Cardiac muscle cell (in vitro differentiated cells and primary cell): ENCODE results near the gene SLC39A7. TPM values are rescaled to one million over a fixed set of nuclear protein-coding genes. Genes with fewer than 3 reads are reported as not detected.

ENCODE experiments used
- DNase-seq, 2 donors: peaks; one replicate each; pipeline versions ENCODE4 v3.0.0 to v3.0.0-alpha.2; 2010 to 2017; ENCODE audit warnings: low read depth in 1 of 2, low spot score in 1 of 2
- H3K27ac ChIP-seq: fragments of 200-600 bp; sonication (generic); 2 replicates; pipeline ENCODE4 v1.5.1; 2016
- H3K27me3 ChIP-seq: fragments of 200-600 bp; sonication (generic); 2 replicates; pipeline ENCODE4 v1.6.0; 2016; ENCODE audit warnings: control low read depth
- H3K36me3 ChIP-seq: fragments of 200-600 bp; sonication (generic); 2 replicates; pipeline ENCODE4 v1.5.1; 2016; ENCODE audit warnings: control low read depth
- H3K4me1 ChIP-seq: fragments of 200-600 bp; sonication (generic); 2 replicates; pipeline ENCODE4 v1.8.1; 2017; ENCODE audit warnings: low read depth, mild to moderate bottlenecking, mixed run types
- H3K4me3 ChIP-seq: fragments of 200-600 bp; sonication (generic); 2 replicates; pipeline ENCODE4 v1.5.1; 2016; ENCODE audit warnings: mild to moderate bottlenecking
- H3K9me3 ChIP-seq: fragments of 200-600 bp; sonication (generic); 2 replicates; pipeline ENCODE4 v1.5.1; 2017; ENCODE audit warnings: low read depth, mild to moderate bottlenecking, control low read depth
- polyA plus RNA-seq: library from polyadenylated mRNA; unstranded; fragments of >200 nt; fragmentation: Nextera tagmentation; extraction: Ambion mirVana; gene quantifications from 2 replicates; pipeline ENCODE4 v1.2.1, GENCODE V29; 2016
- total RNA-seq: library from RNA; depleted of rRNA; stranded (reverse); fragments of >200 nt; gene quantifications from 2 replicates; pipeline ENCODE4 v1.2.3, GENCODE V29; 2016
- TF ChIP-seq, protein P1 (sequence below): IDR thresholded peaks from 2 replicates; pipeline ENCODE4 v1.5.1; 2012; ENCODE audit warnings: low read depth, mild to moderate bottlenecking, low read length

The SLC39A7 gene
- total and polyA plus RNA-seq, 2 experiments from 2014 or later = 51.3 to 147 TPM

DNA sequence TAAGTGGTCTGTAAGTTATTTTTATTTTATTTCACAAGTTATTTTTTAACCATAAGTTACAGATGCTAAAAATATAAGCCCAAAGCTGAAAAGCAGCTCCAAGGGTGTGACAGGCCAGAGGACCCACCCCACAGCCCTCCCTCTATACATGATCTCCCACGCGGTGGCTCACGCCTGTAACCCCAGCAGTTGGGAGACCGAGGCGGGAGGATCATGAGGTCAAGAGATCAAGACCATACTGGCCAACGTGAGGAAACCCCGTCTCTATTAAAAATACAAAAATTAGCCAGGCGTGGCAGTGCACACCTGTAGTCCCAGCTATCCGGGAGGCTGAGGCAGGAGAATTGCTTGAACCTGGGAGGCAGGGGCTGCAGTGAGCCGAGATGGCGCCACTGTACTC lies 40.6 kb upstream of the SLC39A7 start:
- DNase-seq = no peak
- H3K27me3 ChIP-seq = no peaks in the 10 kb centered on the region
- TF ChIP-seq, protein P1, sequence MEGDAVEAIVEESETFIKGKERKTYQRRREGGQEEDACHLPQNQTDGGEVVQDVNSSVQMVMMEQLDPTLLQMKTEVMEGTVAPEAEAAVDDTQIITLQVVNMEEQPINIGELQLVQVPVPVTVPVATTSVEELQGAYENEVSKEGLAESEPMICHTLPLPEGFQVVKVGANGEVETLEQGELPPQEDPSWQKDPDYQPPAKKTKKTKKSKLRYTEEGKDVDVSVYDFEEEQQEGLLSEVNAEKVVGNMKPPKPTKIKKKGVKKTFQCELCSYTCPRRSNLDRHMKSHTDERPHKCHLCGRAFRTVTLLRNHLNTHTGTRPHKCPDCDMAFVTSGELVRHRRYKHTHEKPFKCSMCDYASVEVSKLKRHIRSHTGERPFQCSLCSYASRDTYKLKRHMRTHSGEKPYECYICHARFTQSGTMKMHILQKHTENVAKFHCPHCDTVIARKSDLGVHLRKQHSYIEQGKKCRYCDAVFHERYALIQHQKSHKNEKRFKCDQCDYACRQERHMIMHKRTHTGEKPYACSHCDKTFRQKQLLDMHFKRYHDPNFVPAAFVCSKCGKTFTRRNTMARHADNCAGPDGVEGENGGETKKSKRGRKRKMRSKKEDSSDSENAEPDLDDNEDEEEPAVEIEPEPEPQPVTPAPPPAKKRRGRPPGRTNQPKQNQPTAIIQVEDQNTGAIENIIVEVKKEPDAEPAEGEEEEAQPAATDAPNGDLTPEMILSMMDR = no peak

DNA sequence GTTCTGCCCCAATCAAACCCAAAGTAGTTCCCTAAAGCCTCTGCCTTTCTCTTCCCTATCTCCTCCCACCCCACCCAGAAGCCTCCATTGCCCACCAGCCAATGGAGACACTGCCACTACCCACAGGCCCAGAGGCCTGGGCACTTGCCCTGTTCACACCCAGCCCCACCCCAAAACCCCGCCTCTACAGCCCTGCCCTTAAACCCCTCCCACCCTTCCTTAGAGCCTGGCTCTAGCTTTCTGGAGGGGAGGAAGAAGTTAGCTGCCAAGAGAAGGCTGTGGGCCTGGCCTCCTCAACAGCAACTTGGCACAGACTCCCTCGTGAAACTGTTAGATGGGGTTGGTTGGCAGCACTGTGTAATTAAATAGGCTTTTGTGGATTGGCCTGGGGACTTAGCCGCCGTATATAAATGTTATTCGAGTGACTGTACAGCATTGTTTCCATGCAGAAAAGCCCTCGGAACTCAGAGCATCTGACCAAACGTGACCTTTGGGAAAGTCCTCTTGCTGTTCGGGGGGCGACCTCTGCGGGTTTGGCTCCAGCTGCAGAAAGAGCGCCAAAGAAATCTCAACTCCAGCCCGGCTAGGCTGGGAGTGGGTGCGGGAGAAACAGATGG lies 39.8 kb upstream of the SLC39A7 start:
- Histone ChIP-seq H3K4me3 (no peak overlapping the region), H3K27me3 (no peaks in the 10 kb centered on the region), H3K9me3 (no peaks in the 10 kb centered on the region), H3K27ac (no peak overlapping the region), H3K4me1 (no peaks in the 10 kb centered on the region), H3K36me3 (no peaks in the 10 kb centered on the region)
- peak in 1 of 2 donors; percentile 91 for DNase-seq
- TF ChIP-seq, protein P1 = no peak

More for the DNA sequence above, 40.6 kb upstream of the SLC39A7 start:
- H3K9me3 ChIP-seq = no peaks in the 10 kb centered on the region
- H3K4me3 ChIP-seq = no peak overlapping the region
- no peak overlapping the region for H3K27ac ChIP-seq
- H3K36me3 ChIP-seq = no peaks in the 10 kb centered on the region
- H3K4me1 ChIP-seq = no peaks in the 10 kb centered on the region

DNA sequence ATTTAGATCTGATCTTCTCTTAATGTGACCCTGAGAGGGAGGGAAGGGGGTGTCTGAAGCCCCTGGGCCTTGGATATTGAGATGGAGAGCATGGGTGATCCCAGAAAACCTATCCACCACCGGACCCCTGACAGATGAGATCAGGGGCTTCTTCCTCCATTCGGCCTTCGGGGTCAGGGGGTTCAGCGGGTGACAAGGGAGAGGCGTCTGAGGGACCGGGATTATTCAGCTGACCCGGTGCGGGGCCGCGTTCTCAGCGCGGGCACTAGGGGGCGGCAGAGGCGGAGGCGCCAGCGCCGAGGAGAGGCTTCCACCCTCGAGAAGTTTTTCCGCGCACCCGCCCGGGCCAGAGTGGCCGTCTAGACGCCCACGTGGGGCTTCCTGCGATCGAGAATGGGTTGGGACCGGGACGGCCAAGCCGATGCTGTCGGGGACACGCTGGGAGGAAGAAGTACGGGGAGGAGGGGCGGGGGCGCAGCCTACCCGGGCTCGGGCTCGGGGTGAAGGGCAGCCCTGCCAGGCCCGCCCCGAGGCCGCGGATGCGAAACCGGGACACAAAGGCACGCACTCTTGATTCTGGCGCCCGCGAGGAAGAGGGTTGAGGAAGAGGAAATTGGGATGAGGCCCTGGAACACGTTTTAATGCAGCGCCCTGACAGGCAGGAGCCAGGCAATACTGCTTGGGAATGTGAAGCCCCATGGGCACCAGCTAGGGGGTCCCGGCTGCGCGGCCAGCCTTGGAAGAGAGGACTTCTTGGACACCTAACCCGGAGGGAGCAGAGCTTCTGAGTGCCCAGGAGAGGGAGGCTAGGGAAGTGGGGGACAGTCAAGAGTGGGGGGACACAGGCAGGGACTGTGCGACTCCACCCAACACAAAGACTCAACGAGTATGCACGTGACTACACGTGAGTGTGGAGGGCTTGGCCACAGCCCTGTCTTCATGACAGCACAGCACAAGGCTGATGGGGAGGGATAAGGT lies 39.0 kb upstream of the SLC39A7 start:
- Histone ChIP-seq H3K36me3 (no peaks in the 10 kb centered on the region), H3K4me1 (no peaks in the 10 kb centered on the region), H3K27ac (no peak overlapping the region), H3K27me3 (no peaks in the 10 kb centered on the region), H3K4me3 (peak overlapping the region; percentile 23), H3K9me3 (no peaks in the 10 kb centered on the region)
- TF ChIP-seq, protein P1 = peak; percentile 95
- DNase-seq = peak; percentile 73 to 78

DNA sequence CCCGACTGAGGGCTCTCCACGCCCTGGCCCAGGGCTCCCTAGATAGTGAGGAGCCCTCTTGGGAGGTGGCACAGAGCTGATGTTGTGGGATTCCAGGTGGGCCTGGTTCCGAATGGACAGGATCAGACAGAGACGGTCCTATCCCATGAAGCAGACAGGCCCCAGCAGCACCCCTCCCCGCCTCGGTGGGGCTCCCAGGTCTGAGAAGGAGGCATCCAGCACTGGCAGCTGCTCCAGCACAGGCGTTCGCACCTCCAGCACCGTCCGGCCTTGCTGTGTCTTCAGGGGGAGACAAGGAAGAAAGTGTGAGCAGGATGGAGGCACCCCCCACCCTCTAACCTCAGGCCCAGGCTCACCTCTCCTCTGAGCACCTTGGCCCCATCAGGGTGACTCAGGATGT lies 37.1 kb upstream of the SLC39A7 start:
- no peak for DNase-seq
- H3K27ac ChIP-seq = no peak overlapping the region
- no peaks in the 10 kb centered on the region for H3K27me3 ChIP-seq
- H3K36me3 ChIP-seq = no peaks in the 10 kb centered on the region
- no peak overlapping the region for H3K4me3 ChIP-seq
- no peaks in the 10 kb centered on the region for H3K4me1 ChIP-seq
- H3K9me3 ChIP-seq = no peaks in the 10 kb centered on the region
- TF ChIP-seq, protein P1 = no peak

DNA sequence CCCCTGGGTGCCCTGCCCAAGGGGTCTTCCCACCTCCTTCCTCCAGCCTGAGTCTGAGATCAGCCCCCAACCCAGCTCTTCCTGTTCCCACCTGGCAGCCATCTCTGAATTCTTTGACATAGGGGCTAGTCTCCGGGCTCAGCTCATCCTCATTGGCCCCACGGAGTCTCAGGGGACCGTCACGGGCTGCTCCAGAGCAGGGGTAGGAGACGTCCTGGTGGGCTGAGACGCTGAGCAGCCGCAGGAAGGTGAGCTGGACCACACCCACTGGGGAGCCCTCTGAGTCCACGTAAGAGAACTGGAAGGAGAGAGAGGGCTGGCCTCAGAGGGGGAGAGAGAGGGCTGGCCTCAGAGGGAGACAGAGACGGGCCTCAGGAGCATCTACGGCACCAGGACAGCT lies 36.5 kb upstream of the SLC39A7 start:
- no peak overlapping the region for H3K4me3 ChIP-seq
- H3K4me1 ChIP-seq = no peaks in the 10 kb centered on the region
- TF ChIP-seq, protein P1 = no peak
- no peak overlapping the region for H3K27ac ChIP-seq
- no peaks in the 10 kb centered on the region for H3K9me3 ChIP-seq
- no peaks in the 10 kb centered on the region for H3K36me3 ChIP-seq
- no peak for DNase-seq
- H3K27me3 ChIP-seq = no peaks in the 10 kb centered on the region
